Right cardiac atrium (tissue), 5 donors: Measurements from ENCODE around the gene LMNTD1. TPM values are rescaled to one million over a fixed set of nuclear protein-coding genes. Genes with fewer than 3 reads are reported as not detected.
"Not testable (repeated sequence)": the region's sequence is repeated elsewhere in the genome, so short reads cannot be mapped to it uniquely, and the experiment has no call there.

ENCODE experiments used
- ATAC-seq, 2 donors: fragments of 200-7000 bp; cut with Tn5 transposase; one replicate each; pipeline versions ENCODE4 v1.8.0 to v1.9.1; 2020; ENCODE audit warnings: moderate library complexity in 2 of 2, mild to moderate bottlenecking in 1 of 2
- DNase-seq, 3 donors: peaks; one replicate each; pipeline ENCODE4 v3.0.0-alpha.2; 2020
- H3K27ac ChIP-seq: one replicate; pipeline ENCODE4 v1.5.1; 2013; ENCODE audit warnings: mild to moderate bottlenecking, low read length, control low read depth, moderate library complexity
- H3K27me3 ChIP-seq: one replicate; pipeline ENCODE4 v1.6.1; 2013; ENCODE audit not compliant: control insufficient read depth, insufficient read depth
- H3K4me1 ChIP-seq: one replicate; pipeline ENCODE4 v1.6.1; 2013; ENCODE audit warnings: low read length; ENCODE audit not compliant: control insufficient read depth, insufficient read depth
- H3K4me3 ChIP-seq: one replicate; pipeline ENCODE4 v1.5.1; 2013; ENCODE audit warnings: low read length, control low read depth
- H3K9me3 ChIP-seq: one replicate; pipeline ENCODE4 v1.6.1; 2013; ENCODE audit warnings: low read length; ENCODE audit not compliant: control insufficient read depth
- WGBS: extraction: QIAGEN DNeasy Blood & Tissue Kit; methylation state at CpG from one replicate; pipeline ENCODE4 v1.1.7; 2013; 5-methylcytosine and 5-hydroxymethylcytosine counted together
- intact Hi-C, 4 donors: fragments of 100-400 bp; cut with DNase I; formaldehyde crosslinking; loops; one replicate each; pipeline versions ENCODE4 v1.11.0 to v1.14.0; 2022 to 2023
- polyA plus RNA-seq: library from polyadenylated mRNA; stranded (reverse); fragments of 200-250 nt; gene quantifications from one replicate; pipeline ENCODE4 v1.2.3, GENCODE V29; 2013
- total RNA-seq, 4 donors: library from RNA; stranded (reverse); fragmentation: NEBNext Ultra II Directional; extraction: Animal tissue kit (Norgen Biotek cat#: 25700); gene quantifications; one replicate each; pipeline ENCODE4 v1.2.1, GENCODE V29; 2021
- donor health status: healthy with polysubstance abuse.
- donor health status: DM: no; HTN: yes; CAD: no.
- donor health status: DM: no; HTN: no; CAD: no.
- donor health status: DM: no; HTN: yes; CAD: no; lungs with severe emphysema.
- donor health status: DM: yes; HTN: yes; CAD: no.

Gene LMNTD1
- total and polyA plus RNA-seq, 5 donors: 0.35 to 1.7 (median 0.78) TPM; not detected in 2

- ATAC-seq: no peak
- WGBS: 61% methylated on average over 2 of the region's 2 CpGs
Measured at GRCh38 chr12:25427337-25428249, 125.5 kb downstream of the LMNTD1 start.

DNA sequence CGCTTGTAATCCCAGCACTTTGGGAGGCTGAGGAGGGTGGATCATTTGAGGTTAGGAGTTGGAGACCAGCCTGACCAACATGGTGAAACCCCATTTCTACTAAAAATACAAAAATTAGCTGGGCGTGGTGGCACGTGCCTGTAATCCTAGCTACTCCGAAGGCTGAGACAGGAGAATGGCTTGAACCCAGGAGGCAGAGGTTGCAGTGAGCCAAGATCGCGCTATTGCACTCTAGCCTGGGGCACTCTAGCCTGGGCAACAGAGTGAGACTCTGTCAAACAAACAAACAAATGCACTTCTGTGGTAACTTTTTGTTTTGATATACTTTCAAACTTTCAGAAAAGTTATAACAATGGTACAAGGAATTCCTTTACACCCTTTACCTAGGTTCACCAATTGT is 126.3 kb downstream of the LMNTD1 start:
- ATAC-seq, H3K9me3 ChIP-seq, H3K27me3 ChIP-seq, intact Hi-C loops, DNase-seq, H3K4me1 ChIP-seq, H3K4me3 ChIP-seq, H3K27ac ChIP-seq: not testable (repeated sequence)
- 95% methylated on average over 6 of the region's 6 CpGs for WGBS

More at GRCh38 chr12:25427337-25428249, 125.5 kb downstream of the LMNTD1 start:
- H3K9me3 ChIP-seq: no peaks in the 10 kb centered on the region
- H3K27ac ChIP-seq: no peak overlapping the region
- DNase-seq: no peak
- no peaks in the 10 kb centered on the region for H3K27me3 ChIP-seq
- no peak overlapping the region for H3K4me3 ChIP-seq
- intact Hi-C loops: no loop called here
- peaks cover 3% of the 10 kb centered on the region for H3K4me1 ChIP-seq
